Common myeloid progenitor, CD34-positive (primary cell): ENCODE measurements around the gene SCAP.

Experiments used
- CTCF ChIA-PET: fragments of 350-600 bp; sonication (Branson Sonifier 250); formaldehyde crosslinking; loops from one replicate; lab custom pipeline; 2021; ENCODE audit warnings: antibody characterized with exemption; lab: Charles Lee
- POLR2A ChIA-PET: fragments of 350-600 bp; sonication (Branson Sonifier 250); formaldehyde crosslinking; loops from one replicate; lab custom pipeline; 2021; ENCODE audit warnings: antibody characterized with exemption; lab: Charles Lee
- DNase-seq, 3 donors: peaks; one replicate each; pipeline versions ENCODE4 v3.0.0 to v3.0.0-alpha.2; 2013
- H3K27ac ChIP-seq, 2 experiments: 1 replicate in 1 of 2; 2 replicates in 1 of 2; pipeline ENCODE4 v1.7.0; 2013; ENCODE audit warnings: inconsistent platforms in 2 of 2, low read length in 2 of 2, mild to moderate bottlenecking in 2 of 2, low read depth in 1 of 2, moderate library complexity in 1 of 2; ENCODE audit not compliant: severe bottlenecking in 2 of 2, insufficient read depth in 1 of 2, poor library complexity in 1 of 2
- H3K27me3 ChIP-seq, 5 experiments: replicated peaks in 2 of 5; 1 replicate in 3 of 5; 2 replicates in 2 of 5; pipeline versions ENCODE4 v1.6.1 to v1.7.0; 2013; ENCODE audit warnings: low read length in 4 of 5, mild to moderate bottlenecking in 2 of 5, moderate library complexity in 2 of 5, inconsistent platforms in 1 of 5; ENCODE audit not compliant: insufficient read depth in 5 of 5, control insufficient read depth in 4 of 5
- H3K36me3 ChIP-seq, 4 experiments: 1 replicate in 2 of 4; 2 replicates in 2 of 4; pipeline versions ENCODE4 v1.6.1 to v1.7.0; 2013; ENCODE audit warnings: low read length in 3 of 4, control low read depth in 1 of 4, mild to moderate bottlenecking in 1 of 4; ENCODE audit not compliant: control insufficient read depth in 4 of 4, insufficient read depth in 4 of 4
- H3K4me1 ChIP-seq, 4 experiments: 1 replicate in 3 of 4; 2 replicates in 1 of 4; pipeline versions ENCODE4 v1.6.1 to v1.7.1; 2013; ENCODE audit warnings: low read length in 3 of 4, mild to moderate bottlenecking in 3 of 4, control low read depth in 1 of 4, inconsistent platforms in 1 of 4, moderate library complexity in 1 of 4; ENCODE audit not compliant: control insufficient read depth in 4 of 4, insufficient read depth in 4 of 4; ENCODE audit errors: control extremely low read depth in 1 of 4
- H3K4me3 ChIP-seq, 7 experiments: 1 replicate in 4 of 7; 2 replicates in 3 of 7; pipeline versions ENCODE4 v1.5.1 to v1.7.0; 2013; ENCODE audit warnings: mild to moderate bottlenecking in 7 of 7, low read length in 6 of 7, moderate library complexity in 6 of 7, inconsistent platforms in 2 of 7, low read depth in 2 of 7, control low read depth in 1 of 7; ENCODE audit not compliant: insufficient read depth in 4 of 7, control insufficient read depth in 1 of 7; ENCODE audit errors: extremely low read depth in 1 of 7
- H3K9me3 ChIP-seq, 5 experiments: 1 replicate in 4 of 5; 2 replicates in 1 of 5; pipeline versions ENCODE4 v1.6.1 to v1.7.1; 2013; ENCODE audit warnings: low read length in 4 of 5, mild to moderate bottlenecking in 2 of 5, inconsistent platforms in 1 of 5, low read depth in 1 of 5, moderate library complexity in 1 of 5; ENCODE audit not compliant: control insufficient read depth in 4 of 5, insufficient read depth in 2 of 5; ENCODE audit errors: control extremely low read depth in 1 of 5
- WGBS: methylation state at CpG from one replicate; pipeline ENCODE4 v1.1.5; 2013; ENCODE audit not compliant: insufficient coverage; 5-methylcytosine and 5-hydroxymethylcytosine counted together

SCAP gene

DNA sequence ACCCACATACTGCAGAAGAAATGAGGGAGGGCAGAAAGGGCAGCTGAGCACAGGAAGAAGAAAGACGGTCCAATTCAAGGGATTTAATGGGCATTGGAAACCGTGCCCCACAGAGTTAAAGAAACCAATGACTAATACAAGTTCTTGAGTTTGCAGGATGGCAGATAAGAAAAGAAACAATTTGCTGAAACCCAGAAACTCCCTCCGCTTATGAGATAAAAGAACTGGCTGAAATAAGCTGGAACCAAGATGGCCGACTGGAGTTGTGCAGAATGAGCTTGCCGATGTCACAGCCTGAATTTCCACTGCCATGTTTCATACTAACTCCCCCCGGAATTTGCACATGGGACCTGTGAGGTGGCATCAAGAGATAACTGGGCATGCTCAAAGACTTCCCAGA, 47.1 kb downstream of the SCAP start:
- ChIA-PET CTCF (no interaction called here), POLR2A (no interaction called here)
- no peak overlapping the region for H3K4me3 ChIP-seq
- no peaks in the 10 kb centered on the region for H3K27me3 ChIP-seq
- no peak overlapping the region for H3K27ac ChIP-seq
- no peaks in the 10 kb centered on the region for H3K9me3 ChIP-seq
- DNase-seq = no peak
- H3K36me3 ChIP-seq = peaks cover 4 to 81% (median 59%) of the 10 kb centered on the region in 4 experiments
- no peaks in the 10 kb centered on the region for H3K4me1 ChIP-seq
- 100% methylated on average over 4 of the region's 6 CpGs for WGBS

DNA sequence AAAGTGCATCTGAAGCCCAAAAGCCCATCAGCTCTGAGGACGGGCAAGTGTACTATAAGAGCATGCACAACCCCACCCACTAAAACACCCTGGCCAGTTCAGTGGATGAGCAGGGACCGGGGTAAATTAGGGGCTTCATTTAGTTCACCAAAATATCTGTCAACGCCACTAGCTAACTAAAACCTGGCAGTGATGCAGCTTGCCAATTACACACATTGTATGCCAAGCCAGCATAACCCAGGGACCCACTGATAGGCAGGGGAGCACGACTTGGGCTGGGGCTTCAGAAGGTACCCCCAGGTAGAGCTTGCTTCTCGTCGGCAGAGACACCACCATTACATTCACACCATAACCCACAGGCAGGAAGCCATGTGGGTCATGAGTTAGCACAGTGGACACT, 47.9 kb downstream of the SCAP start:
- peaks cover 0 to under 1% (median under 1%) of the 10 kb centered on the region in 4 experiments for H3K4me1 ChIP-seq
- 100% methylated on average over 4 of the region's 6 CpGs for WGBS
- CTCF ChIA-PET = interaction anchor here (1.5 kb wide), 1 partner anchor 48 kb away, joined by 3 read pairs; no protein-coding TSS in a partner anchor
- H3K4me3 ChIP-seq = no peak overlapping the region
- DNase-seq = no peak
- H3K27me3 ChIP-seq = no peaks in the 10 kb centered on the region
- peaks cover 4 to 75% (median 55%) of the 10 kb centered on the region in 4 experiments for H3K36me3 ChIP-seq
- H3K27ac ChIP-seq = no peak overlapping the region
- H3K9me3 ChIP-seq = no peaks in the 10 kb centered on the region
- POLR2A ChIA-PET = no interaction called here

DNA sequence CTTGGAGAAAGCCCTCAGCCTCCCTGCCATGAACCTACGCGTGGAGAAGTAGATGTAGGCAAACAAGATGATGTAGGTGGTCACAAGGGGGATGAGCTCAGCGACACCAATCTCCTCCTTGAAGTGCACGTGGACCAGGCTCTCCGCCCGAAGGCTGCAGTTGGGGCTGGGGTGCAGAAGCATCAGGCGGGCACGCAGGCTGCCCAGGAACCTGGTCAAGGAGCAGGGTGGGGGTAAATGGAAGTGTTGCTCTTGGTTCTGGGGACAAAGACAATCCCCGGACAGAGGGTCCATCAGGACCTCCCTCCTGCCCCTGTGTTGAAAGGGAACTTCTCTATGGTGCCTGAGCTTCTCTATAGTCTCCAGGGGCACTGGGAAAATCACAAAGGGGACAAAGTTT, 49.8 kb downstream of the SCAP start:
- ChIA-PET POLR2A (no interaction called here), CTCF (interaction anchor here (0.8 to 2.0 kb wide), 4 partner anchors 8 to 88 kb away, joined by 3 to 6 read pairs (median 4); partner anchors contain the start of gene ELP6)
- DNase-seq = no peak
- peaks cover 0 to 18% (median 8%) of the 10 kb centered on the region in 4 experiments for H3K4me1 ChIP-seq
- H3K27ac ChIP-seq = no peak overlapping the region
- H3K9me3 ChIP-seq = no peaks in the 10 kb centered on the region
- no peaks in the 10 kb centered on the region for H3K27me3 ChIP-seq
- H3K4me3 ChIP-seq = no peak overlapping the region
- 96% methylated on average over 6 of the region's 9 CpGs for WGBS
- peaks cover 4 to 74% (median 47%) of the 10 kb centered on the region in 4 experiments for H3K36me3 ChIP-seq

DNA sequence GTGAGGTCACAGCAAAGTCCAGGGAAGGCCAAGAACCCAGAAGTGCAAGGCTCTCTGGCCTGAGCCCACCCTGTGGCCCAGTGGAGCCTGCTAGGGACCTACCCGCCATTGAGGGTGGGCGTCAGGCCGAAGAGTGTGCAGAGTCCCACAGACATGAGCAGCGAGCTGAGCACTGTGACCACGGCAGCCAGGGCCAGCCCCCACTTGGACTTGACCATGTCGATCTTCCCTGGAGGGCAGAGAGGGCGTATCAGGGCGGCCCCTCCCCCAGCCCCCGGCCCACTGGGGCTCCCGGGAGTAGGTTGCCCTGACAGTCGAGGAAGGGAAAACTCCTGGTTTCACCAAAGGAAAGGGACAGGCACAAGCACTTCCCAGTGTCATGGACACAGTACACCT, 50.4 kb downstream of the SCAP start:
- no peak overlapping the region for H3K4me3 ChIP-seq
- no peak overlapping the region for H3K27ac ChIP-seq
- no peaks in the 10 kb centered on the region for H3K9me3 ChIP-seq
- H3K27me3 ChIP-seq = no peaks in the 10 kb centered on the region
- WGBS = 98% methylated on average over 11 of the region's 11 CpGs
- no peak for DNase-seq
- CTCF ChIA-PET = interaction anchor here (0.7 to 2.0 kb wide), 5 partner anchors 9 to 88 kb away, joined by 3 to 6 read pairs (median 3); partner anchors contain the start of gene ELP6
- H3K4me1 ChIP-seq = peaks cover 0 to 18% (median 8%) of the 10 kb centered on the region in 4 experiments
- POLR2A ChIA-PET = no interaction called here
- peaks cover 4 to 72% (median 45%) of the 10 kb centered on the region in 4 experiments for H3K36me3 ChIP-seq

DNA sequence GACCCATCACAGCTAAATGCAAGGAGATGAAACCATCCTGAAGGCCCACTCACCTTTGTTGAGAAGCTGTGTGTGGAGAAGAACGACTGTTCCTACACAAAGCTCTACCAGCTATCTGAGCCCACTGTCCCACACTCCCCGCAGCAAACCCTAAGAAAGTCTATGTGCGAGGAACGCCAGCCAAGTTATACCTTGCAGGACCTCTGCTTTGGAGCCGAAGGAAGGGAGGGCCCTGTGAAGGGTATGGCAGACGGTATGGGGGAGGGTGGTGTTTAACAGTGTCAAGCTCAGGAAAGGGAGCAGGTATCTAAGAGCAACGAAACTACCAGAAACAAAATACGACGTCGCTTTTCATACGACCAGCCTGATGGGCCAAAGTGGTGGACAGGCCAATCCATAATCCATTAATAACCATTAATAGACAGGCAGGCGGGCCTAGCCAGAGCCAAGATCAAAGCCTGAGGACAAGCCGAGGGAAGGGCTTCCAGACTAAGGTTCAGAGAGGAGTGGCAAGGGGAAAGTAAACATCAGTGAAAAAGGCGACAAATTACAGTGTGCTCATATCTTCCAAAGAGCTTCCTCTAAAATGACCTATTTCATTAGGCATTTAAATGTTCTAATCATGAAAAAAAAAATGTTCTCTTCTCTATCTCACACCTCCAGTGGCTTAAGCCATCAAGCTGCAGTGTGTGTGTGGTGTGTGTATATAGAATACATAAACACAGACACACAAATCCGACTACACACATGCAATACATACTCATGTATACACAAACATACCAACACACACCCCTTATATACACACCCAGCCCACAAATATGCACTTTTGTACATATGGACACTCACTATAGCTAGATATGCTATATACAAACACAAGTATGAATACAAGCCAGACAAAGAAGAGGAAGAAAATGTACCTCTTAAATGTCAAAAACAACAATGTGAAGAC, 51.0 kb downstream of the SCAP start:
- WGBS = 98% methylated on average over 8 of the region's 15 CpGs

DNA sequence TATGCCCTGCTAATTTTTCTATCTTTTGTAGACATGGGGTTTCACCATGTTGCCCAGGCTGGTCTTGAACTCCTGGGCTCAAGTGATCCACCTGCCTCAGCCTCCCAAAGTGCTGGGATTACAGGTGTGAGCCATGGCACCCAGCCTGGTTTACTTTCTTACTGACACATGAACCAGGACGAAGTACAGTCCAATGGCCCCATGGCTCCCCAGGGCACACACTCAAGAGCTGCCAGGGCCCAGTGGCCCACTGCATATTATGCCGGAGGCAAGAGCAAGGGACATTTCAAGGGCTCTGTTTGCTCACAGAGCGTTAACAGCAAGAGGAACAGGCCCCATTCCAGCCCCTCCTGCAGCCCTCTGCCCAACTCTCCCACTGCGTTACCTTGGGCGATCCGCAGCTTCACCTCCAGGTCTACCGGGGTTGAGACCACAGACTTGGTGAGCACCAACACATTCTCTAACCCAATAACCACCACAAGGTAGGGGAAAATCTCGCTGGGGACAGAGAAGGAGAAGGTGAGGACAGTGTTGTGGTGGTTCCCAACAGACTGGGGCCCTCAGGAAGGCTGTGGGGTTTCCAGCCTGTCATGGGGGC, 52.1 kb downstream of the SCAP start:
- H3K36me3 ChIP-seq = peaks cover 2 to 85% (median 50%) of the 10 kb centered on the region in 4 experiments
- no peak overlapping the region for H3K27ac ChIP-seq
- peaks cover 0 to 18% (median 8%) of the 10 kb centered on the region in 4 experiments for H3K4me1 ChIP-seq
- CTCF ChIA-PET = interaction anchor here (0.8 to 6.3 kb wide), 4 partner anchors 11 to 97 kb away, joined by 4 to 63 read pairs (median 5); partner anchors contain the start of gene SCAP
- no peaks in the 10 kb centered on the region for H3K9me3 ChIP-seq
- no peaks in the 10 kb centered on the region for H3K27me3 ChIP-seq
- WGBS = 87% methylated on average over 4 of the region's 8 CpGs
- no peak for DNase-seq
- H3K4me3 ChIP-seq = no peak overlapping the region
- POLR2A ChIA-PET = no interaction called here

More for the DNA sequence above, 51.0 kb downstream of the SCAP start:
- Histone ChIP-seq H3K9me3 (no peaks in the 10 kb centered on the region), H3K27ac (no peak overlapping the region), H3K27me3 (no peaks in the 10 kb centered on the region), H3K4me3 (no peak overlapping the region), H3K36me3 (peaks cover 0 to 75% (median 49%) of the 10 kb centered on the region in 4 experiments), H3K4me1 (peaks cover 0 to 18% (median 8%) of the 10 kb centered on the region in 4 experiments)
- ChIA-PET POLR2A (no interaction called here), CTCF (interaction anchor here (0.7 to 6.3 kb wide), 4 partner anchors 10 to 53 kb away, joined by 3 to 63 read pairs (median 4); partner anchors contain the start of gene SCAP)
- DNase-seq = no peak
